ENCODE data around the gene TET3.

Gene TET3

GRCh38 chr2:74000666-74001065 is 16.0 kb downstream of the TET3 start:
- no peak for DNase-seq (ENCODE audit: low read depth, low spot score)
- no peak overlapping the region for H3K4me3 ChIP-seq (ENCODE audit: low read length)

GRCh38 chr2:74001121-74001520 is 16.4 kb downstream of the TET3 start:
- no peak overlapping the region for H3K4me3 ChIP-seq (ENCODE audit: low read length)
- DNase-seq (ENCODE audit: low read depth, low spot score), result no peak

GRCh38 chr2:74001781-74002504 is 17.2 kb downstream of the TET3 start:
- peak overlapping the region; percentile 37 for H3K4me3 ChIP-seq (ENCODE audit: low read length)
- no peak for DNase-seq (ENCODE audit: low read depth, low spot score)

GRCh38 chr2:74002505-74003421 is 18.1 kb downstream of the TET3 start:
- H3K4me3 ChIP-seq (ENCODE audit: low read length), result peak overlapping the region; percentile 37
- DNase-seq (ENCODE audit: low read depth, low spot score), result peak; percentile 53

GRCh38 chr2:74003494-74004211 is 18.9 kb downstream of the TET3 start:
- H3K4me3 ChIP-seq (ENCODE audit: low read length), result no peak overlapping the region
- no peak for DNase-seq (ENCODE audit: low read depth, low spot score)

- DNase-seq (ENCODE audit: low read depth, low spot score), result no peak
- H3K4me3 ChIP-seq (ENCODE audit: low read length), result no peak overlapping the region
These were observed 19.8 kb downstream of the TET3 start for GRCh38 chr2:74004212-74005182.

- H3K4me3 ChIP-seq (ENCODE audit: low read length), result no peak overlapping the region
- no peak for DNase-seq (ENCODE audit: low read depth, low spot score)
These were observed 21.1 kb downstream of the TET3 start for GRCh38 chr2:74005786-74006185.

- no peak overlapping the region for H3K4me3 ChIP-seq (ENCODE audit: low read length)
- DNase-seq (ENCODE audit: low read depth, low spot score), result no peak
These were observed 21.7 kb downstream of the TET3 start for GRCh38 chr2:74006459-74006858.

GRCh38 chr2:74007121-74007520 is 22.4 kb downstream of the TET3 start:
- H3K4me3 ChIP-seq (ENCODE audit: low read length), result no peak overlapping the region
- no peak for DNase-seq (ENCODE audit: low read depth, low spot score)

GRCh38 chr2:74007711-74008110 is 23.0 kb downstream of the TET3 start:
- H3K4me3 ChIP-seq (ENCODE audit: low read length), result no peak overlapping the region
- no peak for DNase-seq (ENCODE audit: low read depth, low spot score)

GRCh38 chr2:74008761-74009395 is 24.2 kb downstream of the TET3 start:
- H3K4me3 ChIP-seq (ENCODE audit: low read length), result no peak overlapping the region
- no peak for DNase-seq (ENCODE audit: low read depth, low spot score)

- DNase-seq (ENCODE audit: low read depth, low spot score), result no peak
- H3K4me3 ChIP-seq (ENCODE audit: low read length), result no peak overlapping the region
These were observed 24.9 kb downstream of the TET3 start for GRCh38 chr2:74009577-74009976.

- no peak for DNase-seq (ENCODE audit: low read depth, low spot score)
- no peak overlapping the region for H3K4me3 ChIP-seq (ENCODE audit: low read length)
These were observed 25.4 kb downstream of the TET3 start for GRCh38 chr2:74010087-74010541.

- no peak overlapping the region for H3K4me3 ChIP-seq (ENCODE audit: low read length)
- DNase-seq (ENCODE audit: low read depth, low spot score), result no peak
These were observed 26.5 kb downstream of the TET3 start for GRCh38 chr2:74011246-74011645.

- no peak overlapping the region for H3K4me3 ChIP-seq (ENCODE audit: low read length)
- DNase-seq (ENCODE audit: low read depth, low spot score), result no peak
These were observed 30.1 kb downstream of the TET3 start for GRCh38 chr2:74014813-74015212.

- DNase-seq (ENCODE audit: low read depth, low spot score), result no peak
- H3K4me3 ChIP-seq (ENCODE audit: low read length), result no peak overlapping the region
These were observed 32.5 kb downstream of the TET3 start for GRCh38 chr2:74017223-74017622.

- no peak for DNase-seq (ENCODE audit: low read depth, low spot score)
- H3K4me3 ChIP-seq (ENCODE audit: low read length), result no peak overlapping the region
These were observed 34.8 kb downstream of the TET3 start for GRCh38 chr2:74019516-74019915.

GRCh38 chr2:74020702-74021406 is 36.1 kb downstream of the TET3 start:
- H3K4me3 ChIP-seq (ENCODE audit: low read length), result no peak overlapping the region
- DNase-seq (ENCODE audit: low read depth, low spot score), result peak; percentile 53

Measured in Jurkat, Clone E6-1 (cell line).